SK-N-SH (cell line): Measurements from ENCODE around the gene AUH. TPM values are rescaled to one million over a fixed set of nuclear protein-coding genes. Genes with fewer than 3 reads are reported as not detected.
"Not testable (repeated sequence)": the region's sequence is repeated elsewhere in the genome, so short reads cannot be mapped to it uniquely, and the experiment has no call there.

Experiments
- CTCF ChIA-PET: fragments of 300-600, 350-600 bp; formaldehyde crosslinking; extraction: SDS; loops from one replicate; lab custom pipeline; 2021; lab: Yijun Ruan, JAX
- POLR2A ChIA-PET: fragments of 350-600 bp; sonication (Branson Sonifier 250); formaldehyde crosslinking; extraction: SDS; loops from one replicate; lab custom pipeline; 2020; ENCODE audit warnings: antibody characterized with exemption, inconsistent platforms; lab: Yijun Ruan, JAX
- DNase-seq: peaks from one replicate; pipeline ENCODE4 v3.0.0; 2012
- H2AFZ ChIP-seq: fragments of 200-600 bp; sonication (generic); 2 replicates; pipeline ENCODE4 v1.8.1; 2016; ENCODE audit warnings: antibody characterized with exemption, mild to moderate bottlenecking, low read depth
- H3F3A ChIP-seq: fragments of 200-600 bp; sonication (generic); replicated peaks from 2 replicates; pipeline ENCODE3; 2016; ENCODE audit warnings: antibody characterized with exemption, mild to moderate bottlenecking; ENCODE audit not compliant: insufficient read depth
- H3K27ac ChIP-seq, 2 experiments: fragments of 200-500 bp in 1 of 2; fragments of 200-600 bp in 1 of 2; sonication (Bioruptor generic) in 1 of 2; sonication (generic), shearing (Covaris generic) in 1 of 2; 2 replicates each; pipeline versions ENCODE4 v1.5.1 to v1.6.1; 2014 to 2016; ENCODE audit warnings: low read depth in 2 of 2, inconsistent platforms in 1 of 2, low read length in 1 of 2, mild to moderate bottlenecking in 1 of 2, mixed read lengths in 1 of 2
- H3K27me3 ChIP-seq: fragments of 200-600 bp; sonication (generic), shearing (Covaris generic); 2 replicates; pipeline ENCODE4 v1.6.1; 2016; ENCODE audit warnings: mixed run types; ENCODE audit not compliant: insufficient read depth
- H3K36me3 ChIP-seq, 2 experiments: fragments of 200-500 bp in 1 of 2; fragments of 200-600 bp in 1 of 2; sonication (Bioruptor generic) in 1 of 2; sonication (generic) in 1 of 2; replicated peaks in 1 of 2; 2 replicates each; pipeline versions ENCODE3 to v1.5.1; 2014 to 2016; ENCODE audit warnings: low read length in 1 of 2, mild to moderate bottlenecking in 1 of 2; ENCODE audit not compliant: insufficient read depth in 2 of 2, control insufficient read depth in 1 of 2
- H3K4me1 ChIP-seq, 2 experiments: fragments of 200-500 bp in 1 of 2; fragments of 200-600 bp in 1 of 2; sonication (Bioruptor generic) in 1 of 2; sonication (generic), shearing (Covaris generic) in 1 of 2; 2 replicates each; pipeline versions ENCODE4 v1.5.1 to v1.6.1; 2014 to 2016; ENCODE audit warnings: low read depth in 1 of 2, low read length in 1 of 2, mixed run types in 1 of 2; ENCODE audit not compliant: insufficient read depth in 2 of 2, control insufficient read depth in 1 of 2
- H3K4me2 ChIP-seq: fragments of 200-600 bp; sonication (generic), shearing (Covaris generic); 2 replicates; pipeline ENCODE4 v1.6.1; 2017; ENCODE audit warnings: mixed run types
- H3K4me3 ChIP-seq, 2 experiments: fragments of 200-500 bp in 1 of 2; fragments of 200-600 bp in 1 of 2; sonication (Bioruptor generic) in 1 of 2; sonication (generic), shearing (Covaris generic) in 1 of 2; 2 replicates each; pipeline versions ENCODE4 v1.5.1 to v1.8.1; 2014 to 2016; ENCODE audit warnings: low read depth in 2 of 2, inconsistent platforms in 1 of 2, low read length in 1 of 2, mild to moderate bottlenecking in 1 of 2, mixed read lengths in 1 of 2, moderate library complexity in 1 of 2
- H3K79me2 ChIP-seq: fragments of 200-600 bp; sonication (generic); 2 replicates; pipeline ENCODE4 v1.8.1; 2017; ENCODE audit warnings: mild to moderate bottlenecking; ENCODE audit not compliant: insufficient read depth
- H3K9ac ChIP-seq: fragments of 200-600 bp; sonication (generic); 2 replicates; pipeline ENCODE4 v1.6.1; 2017; ENCODE audit warnings: mixed run types
- H3K9me2 ChIP-seq: fragments of 200-600 bp; sonication (generic); 2 replicates; pipeline ENCODE4 v1.6.1; 2017; ENCODE audit warnings: mixed run types
- H3K9me3 ChIP-seq: fragments of 200-600 bp; sonication (generic); 2 replicates; pipeline ENCODE4 v1.6.1; 2017; ENCODE audit warnings: mixed run types, mild to moderate bottlenecking, moderate library complexity
- H4K20me1 ChIP-seq: fragments of 200-600 bp; sonication (generic); 2 replicates; pipeline ENCODE4 v1.6.1; 2017; ENCODE audit warnings: mild to moderate bottlenecking, mixed run types; ENCODE audit not compliant: insufficient read depth
- CHD2 ChIP-seq: fragments of 150-350 bp; IDR thresholded peaks from 2 replicates; pipeline ENCODE4 v1.6.1; 2018; ENCODE audit warnings: low read length; ENCODE audit not compliant: partially characterized antibody
- CTCF ChIP-seq: fragments of 200-600 bp; sonication (generic); IDR thresholded peaks from 2 replicates; pipeline ENCODE4 v1.6.1; 2017; ENCODE audit warnings: antibody characterized with exemption, mild to moderate bottlenecking, moderate library complexity
- ELF1 ChIP-seq: IDR thresholded peaks from 2 replicates; pipeline ENCODE4 v1.4.0; 2012
- FOXM1 ChIP-seq: IDR thresholded peaks from 2 replicates; pipeline ENCODE4 v1.4.0; 2012; ENCODE audit warnings: low read depth, mild to moderate bottlenecking
- GABPA ChIP-seq: IDR thresholded peaks from 2 replicates; pipeline ENCODE4 v1.4.0; 2012; ENCODE audit warnings: low read depth, mild to moderate bottlenecking
- JUND ChIP-seq: IDR thresholded peaks from 2 replicates; pipeline ENCODE4 v1.4.0; 2012
- MEF2A ChIP-seq: IDR thresholded peaks from 2 replicates; pipeline ENCODE4 v1.4.0; 2012; ENCODE audit warnings: low read depth, borderline replicate concordance
- NFIC ChIP-seq: IDR thresholded peaks from 2 replicates; pipeline ENCODE4 v1.4.0; 2012; ENCODE audit warnings: borderline replicate concordance
- NRF1 ChIP-seq: IDR thresholded peaks from 2 replicates; pipeline ENCODE4 v1.6.1; 2012; ENCODE audit warnings: low read depth, mild to moderate bottlenecking, low read length
- RFX5 ChIP-seq: IDR thresholded peaks from 2 replicates; pipeline ENCODE4 v1.6.1; 2012; ENCODE audit warnings: mild to moderate bottlenecking, improper control_type of control experiment, low read length
- SIN3A ChIP-seq: IDR thresholded peaks from 2 replicates; pipeline ENCODE4 v1.6.1; 2012; ENCODE audit warnings: low read depth, mild to moderate bottlenecking, low read length, moderate library complexity, borderline replicate concordance
- SMC3 ChIP-seq: IDR thresholded peaks from 2 replicates; pipeline ENCODE4 v1.6.1; 2012; ENCODE audit warnings: low read depth, low read length, improper control_type of control experiment
- TAF1 ChIP-seq: IDR thresholded peaks from 2 replicates; pipeline ENCODE4 v1.6.1; 2012; ENCODE audit warnings: low read depth, mild to moderate bottlenecking, low read length, moderate library complexity, borderline replicate concordance
- TCF12 ChIP-seq: IDR thresholded peaks from 2 replicates; pipeline ENCODE4 v1.4.0; 2012
- TEAD4 ChIP-seq: IDR thresholded peaks from 2 replicates; pipeline ENCODE4 v1.4.0; 2012; ENCODE audit warnings: mild to moderate bottlenecking, borderline replicate concordance; ENCODE audit not compliant: insufficient read depth
- WGBS: methylation state at CpG from one replicate; pipeline ENCODE4 v1.1.6; 2017; ENCODE audit warnings: low lambda C conversion rate; 5-methylcytosine and 5-hydroxymethylcytosine counted together
- polyA plus RNA-seq, 3 experiments: library from polyadenylated mRNA; depleted of rRNA; stranded (reverse); fragments of >200 nt; gene quantifications; 2 replicates each; pipeline ENCODE4 v1.2.3, GENCODE V29; 2012
- TF ChIP-seq, protein P1 (sequence below): IDR thresholded peaks from 2 replicates; pipeline ENCODE4 v1.4.0; 2012; ENCODE audit warnings: low read depth, borderline replicate concordance
- TF ChIP-seq, protein P2 (sequence below): IDR thresholded peaks from 2 replicates; pipeline ENCODE4 v1.4.0; 2012; ENCODE audit warnings: low read depth
- TF ChIP-seq, protein P3 (sequence below): fragments of 150-350 bp; IDR thresholded peaks from 2 replicates; pipeline ENCODE4 v1.6.1; 2016; ENCODE audit warnings: mild to moderate bottlenecking, low read depth, low read length

The AUH gene
- polyA plus RNA-seq, 1 of the 3 experiments (the other 2 are of a cell fraction) = 7.6 TPM

DNA sequence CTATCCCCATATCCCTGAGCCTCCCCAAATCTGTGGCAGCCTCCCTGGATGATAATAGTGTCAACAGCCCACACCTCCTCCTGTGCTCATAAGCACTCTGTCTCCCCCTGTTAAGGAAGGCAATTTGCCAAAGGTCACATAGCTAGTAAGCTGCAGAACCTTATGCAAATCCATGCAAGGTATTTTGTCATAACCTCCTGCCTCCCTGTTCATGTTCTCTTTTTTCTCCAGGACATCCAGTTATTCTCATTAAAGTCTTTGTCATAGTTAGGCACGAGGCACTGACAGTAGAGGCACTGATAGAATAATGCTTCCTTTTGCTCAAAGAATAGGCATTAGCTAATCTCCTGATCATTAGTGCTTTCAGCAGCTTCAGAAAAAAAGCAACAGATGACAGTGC lies 10.2 kb upstream of the AUH start:
- H3K4me1 ChIP-seq = peaks cover 0 to 3% of the 10 kb centered on the region in 2 experiments; a peak in 1 of 4 replicates
- TF ChIP-seq SIN3A (no peak), RFX5 (peak; percentile 81)
- H3K9me3 ChIP-seq = no peaks in the 10 kb centered on the region
- H3K9me2 ChIP-seq = no peaks in the 10 kb centered on the region
- no peaks in the 10 kb centered on the region for H3K36me3 ChIP-seq
- peaks cover 13% of the 10 kb centered on the region for H3F3A ChIP-seq
- H2AFZ ChIP-seq = no peak overlapping the region
- POLR2A ChIA-PET = no interaction called here
- 64% methylated on average over 1 of the region's 1 CpG for WGBS
- no peak overlapping the region for H3K9ac ChIP-seq
- no peaks in the 10 kb centered on the region for H3K79me2 ChIP-seq
- no peak overlapping the region for H3K4me2 ChIP-seq
- no peak overlapping the region for H3K4me3 ChIP-seq
- CTCF ChIA-PET = no interaction called here
- no peak overlapping the region for H3K27ac ChIP-seq
- H4K20me1 ChIP-seq = no peaks in the 10 kb centered on the region
- no peaks in the 10 kb centered on the region for H3K27me3 ChIP-seq
- DNase-seq = no peak

DNA sequence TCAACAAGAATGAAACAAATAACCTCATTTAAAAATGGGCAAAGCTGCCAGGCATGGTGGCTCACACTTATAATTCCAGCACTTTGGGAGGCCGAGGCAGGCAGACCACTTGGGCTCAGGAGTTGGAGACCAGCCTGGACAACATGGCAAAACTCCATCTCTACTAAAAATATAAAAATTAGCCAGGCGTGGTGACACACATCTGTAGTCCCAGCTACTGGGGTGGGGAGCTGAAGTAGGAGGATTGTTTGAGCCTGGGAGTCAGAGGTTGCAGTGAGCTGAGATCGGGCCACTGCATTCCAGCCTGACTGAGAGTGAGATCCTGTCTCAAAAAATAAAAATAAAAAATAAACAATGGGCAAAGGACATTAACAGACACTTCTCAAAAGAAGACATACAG lies 8.3 kb upstream of the AUH start:
- DNase-seq, H3K9me3 ChIP-seq, H3K27me3 ChIP-seq, H3K79me2 ChIP-seq, H3K9me2 ChIP-seq, H3K4me1 ChIP-seq, H3K9ac ChIP-seq, H2AFZ ChIP-seq, H3K36me3 ChIP-seq, H4K20me1 ChIP-seq, H3F3A ChIP-seq, POLR2A ChIA-PET, H3K4me3 ChIP-seq, CTCF ChIA-PET, H3K4me2 ChIP-seq, H3K27ac ChIP-seq: not testable (repeated sequence)
- 84% methylated on average over 3 of the region's 3 CpGs for WGBS

DNA sequence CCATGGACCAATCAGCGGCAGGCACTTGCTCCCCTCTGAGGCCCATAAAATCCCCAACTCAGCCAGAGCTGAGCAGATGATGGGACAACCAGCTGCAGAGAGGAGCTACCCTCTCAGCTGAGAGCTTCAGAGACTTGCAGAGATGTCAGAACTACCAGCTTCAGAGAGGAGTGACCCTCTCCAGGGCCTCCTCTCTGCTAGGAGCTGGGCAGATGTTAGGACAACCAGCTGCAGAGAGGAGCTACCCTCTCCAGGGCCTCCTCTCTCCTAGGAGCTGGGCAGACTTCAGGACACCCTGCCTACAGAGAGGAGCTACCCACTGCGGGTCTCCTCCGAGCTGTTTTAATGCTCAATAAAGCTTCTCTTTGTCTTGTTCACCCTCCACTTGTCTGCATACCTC lies 3.0 kb upstream of the AUH start:
- Histone ChIP-seq H3K79me2 (peaks cover 19% of the 10 kb centered on the region), H3K9me3 (no peaks in the 10 kb centered on the region), H3K4me3 (no peak overlapping the region), H3K4me1 (peaks cover 3 to 12% of the 10 kb centered on the region in 2 experiments; a peak in 3 of 4 replicates), H4K20me1 (no peaks in the 10 kb centered on the region), H3K4me2 (no peak overlapping the region), H3K27me3 (no peaks in the 10 kb centered on the region), H2AFZ (no peak overlapping the region), H3K9me2 (no peaks in the 10 kb centered on the region), H3K36me3 (peaks cover 0 to under 1% of the 10 kb centered on the region in 2 experiments), H3F3A (no peaks in the 10 kb centered on the region), H3K27ac (no peak overlapping the region), H3K9ac (no peak overlapping the region)
- WGBS = 100% methylated on average over 1 of the region's 3 CpGs
- TF ChIP-seq JUND (no peak), TEAD4 (no peak), CTCF (no peak), NRF1 (no peak), CHD2 (no peak), NFIC (no peak), MEF2A (no peak), FOXM1 (no peak), GABPA (no peak), TCF12 (no peak), SMC3 (no peak), TAF1 (no peak), ELF1 (no peak)
- TF ChIP-seq, protein P1, sequence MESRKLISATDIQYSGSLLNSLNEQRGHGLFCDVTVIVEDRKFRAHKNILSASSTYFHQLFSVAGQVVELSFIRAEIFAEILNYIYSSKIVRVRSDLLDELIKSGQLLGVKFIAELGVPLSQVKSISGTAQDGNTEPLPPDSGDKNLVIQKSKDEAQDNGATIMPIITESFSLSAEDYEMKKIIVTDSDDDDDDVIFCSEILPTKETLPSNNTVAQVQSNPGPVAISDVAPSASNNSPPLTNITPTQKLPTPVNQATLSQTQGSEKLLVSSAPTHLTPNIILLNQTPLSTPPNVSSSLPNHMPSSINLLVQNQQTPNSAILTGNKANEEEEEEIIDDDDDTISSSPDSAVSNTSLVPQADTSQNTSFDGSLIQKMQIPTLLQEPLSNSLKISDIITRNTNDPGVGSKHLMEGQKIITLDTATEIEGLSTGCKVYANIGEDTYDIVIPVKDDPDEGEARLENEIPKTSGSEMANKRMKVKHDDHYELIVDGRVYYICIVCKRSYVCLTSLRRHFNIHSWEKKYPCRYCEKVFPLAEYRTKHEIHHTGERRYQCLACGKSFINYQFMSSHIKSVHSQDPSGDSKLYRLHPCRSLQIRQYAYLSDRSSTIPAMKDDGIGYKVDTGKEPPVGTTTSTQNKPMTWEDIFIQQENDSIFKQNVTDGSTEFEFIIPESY = no peak
- TF ChIP-seq, protein P2, sequence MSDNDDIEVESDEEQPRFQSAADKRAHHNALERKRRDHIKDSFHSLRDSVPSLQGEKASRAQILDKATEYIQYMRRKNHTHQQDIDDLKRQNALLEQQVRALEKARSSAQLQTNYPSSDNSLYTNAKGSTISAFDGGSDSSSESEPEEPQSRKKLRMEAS = no peak
- TF ChIP-seq, protein P3, sequence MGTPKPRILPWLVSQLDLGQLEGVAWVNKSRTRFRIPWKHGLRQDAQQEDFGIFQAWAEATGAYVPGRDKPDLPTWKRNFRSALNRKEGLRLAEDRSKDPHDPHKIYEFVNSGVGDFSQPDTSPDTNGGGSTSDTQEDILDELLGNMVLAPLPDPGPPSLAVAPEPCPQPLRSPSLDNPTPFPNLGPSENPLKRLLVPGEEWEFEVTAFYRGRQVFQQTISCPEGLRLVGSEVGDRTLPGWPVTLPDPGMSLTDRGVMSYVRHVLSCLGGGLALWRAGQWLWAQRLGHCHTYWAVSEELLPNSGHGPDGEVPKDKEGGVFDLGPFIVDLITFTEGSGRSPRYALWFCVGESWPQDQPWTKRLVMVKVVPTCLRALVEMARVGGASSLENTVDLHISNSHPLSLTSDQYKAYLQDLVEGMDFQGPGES = no peak
- DNase-seq = no peak
- POLR2A ChIA-PET = no interaction called here
- CTCF ChIA-PET = no interaction called here
